Tibial artery (tissue), 4 donors: Measurements from ENCODE around the gene CRACR2A.

ENCODE experiments used
- DNase-seq, 2 donors: peaks; one replicate each; pipeline ENCODE4 v3.0.0-alpha.2; 2019
- H3K27ac ChIP-seq, 2 donors: fragments of 200-600 bp; sonication (generic) in 1 of 2; 1 replicate in 1 of 2; 2 replicates in 1 of 2; pipeline ENCODE4 v1.5.1; 2018 to 2019; ENCODE audit warnings: mild to moderate bottlenecking in 1 of 2
- H3K27me3 ChIP-seq, 2 donors: fragments of 200-600 bp; sonication (generic) in 1 of 2; one replicate each; pipeline versions ENCODE4 v1.5.1 to v1.6.0; 2016 to 2019
- H3K36me3 ChIP-seq, 3 donors: fragments of 200-600 bp; sonication (generic) in 2 of 3; one replicate each; pipeline ENCODE4 v1.5.1; 2016 to 2019; ENCODE audit warnings: mild to moderate bottlenecking in 2 of 3
- H3K4me1 ChIP-seq, 4 donors: fragments of 200-600 bp; sonication (generic) in 2 of 4; 1 replicate in 3 of 4; 2 replicates in 1 of 4; pipeline ENCODE4 v1.5.1; 2016 to 2019
- H3K4me3 ChIP-seq, 2 donors: fragments of 200-600 bp; sonication (generic) in 1 of 2; 1 replicate in 1 of 2; 2 replicates in 1 of 2; pipeline ENCODE4 v1.5.1; 2018 to 2019; ENCODE audit warnings: mild to moderate bottlenecking in 2 of 2
- H3K9me3 ChIP-seq, 3 donors: fragments of 200-600 bp; sonication (generic) in 1 of 3; one replicate each; pipeline ENCODE4 v1.5.1; 2016 to 2019
- CTCF ChIP-seq, 2 experiments: fragments of 200-600 bp in 1 of 2; fragments of 450-650 bp in 1 of 2; IDR thresholded peaks; one replicate each; pipeline ENCODE4 v1.5.1; 2017 to 2019; ENCODE audit warnings: antibody characterized with exemption in 2 of 2, mild to moderate bottlenecking in 1 of 2, moderate library complexity in 1 of 2
- intact Hi-C: fragments of 100-400 bp; cut with DNase I; formaldehyde crosslinking; loops from one replicate; pipeline ENCODE4 v1.15.0; 2023; ENCODE audit warnings: low total_unique reads

Gene CRACR2A

GRCh38 chr12:3597526-3598210 lies 155.2 kb downstream of the CRACR2A start:
- no peaks in the 10 kb centered on the region for H3K9me3 ChIP-seq
- DNase-seq, result no peak
- H3K4me3 ChIP-seq, result no peak overlapping the region
- H3K27ac ChIP-seq, result no peak overlapping the region
- no peaks in the 10 kb centered on the region for H3K4me1 ChIP-seq
- H3K36me3 ChIP-seq, result no peaks in the 10 kb centered on the region
- no peak for TF ChIP-seq CTCF (IDR thresholded peaks at IDR 0.05)
- peaks cover 0 to 18% of the 10 kb centered on the region in 2 donors for H3K27me3 ChIP-seq
- intact Hi-C loops, result no loop called here

GRCh38 chr12:3596703-3597415 lies 156.1 kb downstream of the CRACR2A start:
- intact Hi-C loops, result no loop called here
- no peaks in the 10 kb centered on the region for H3K9me3 ChIP-seq

GRCh38 chr12:3595721-3596120 lies 157.2 kb downstream of the CRACR2A start:
- no peak overlapping the region for H3K4me3 ChIP-seq
- H3K9me3 ChIP-seq, result no peaks in the 10 kb centered on the region
- no peak for TF ChIP-seq CTCF (IDR thresholded peaks at IDR 0.05)
- H3K27ac ChIP-seq, result no peak overlapping the region
- H3K4me1 ChIP-seq, result no peaks in the 10 kb centered on the region
- DNase-seq, result no peak
- intact Hi-C loops, result no loop called here
- H3K36me3 ChIP-seq, result no peaks in the 10 kb centered on the region
- peaks cover 0 to 8% of the 10 kb centered on the region in 2 donors for H3K27me3 ChIP-seq

More at GRCh38 chr12:3596703-3597415, 156.1 kb downstream of the CRACR2A start:
- Histone ChIP-seq H3K4me1 (no peaks in the 10 kb centered on the region), H3K36me3 (no peaks in the 10 kb centered on the region), H3K4me3 (no peak overlapping the region), H3K27me3 (peaks cover 0 to 13% of the 10 kb centered on the region in 2 donors), H3K27ac (no peak overlapping the region)
- no peak for DNase-seq
- no peak for TF ChIP-seq CTCF (IDR thresholded peaks at IDR 0.05)

GRCh38 chr12:3594966-3595365 lies 157.9 kb downstream of the CRACR2A start:
- H3K36me3 ChIP-seq, result no peaks in the 10 kb centered on the region
- no peak for DNase-seq
- TF ChIP-seq CTCF (IDR thresholded peaks at IDR 0.05), result no peak
- no peak overlapping the region for H3K27ac ChIP-seq
- H3K9me3 ChIP-seq, result no peaks in the 10 kb centered on the region
- H3K27me3 ChIP-seq, result peaks cover 0 to 6% of the 10 kb centered on the region in 2 donors
- no peaks in the 10 kb centered on the region for H3K4me1 ChIP-seq
- no peak overlapping the region for H3K4me3 ChIP-seq
- intact Hi-C loops, result no loop called here

GRCh38 chr12:3593906-3594483 lies 158.9 kb downstream of the CRACR2A start:
- no peaks in the 10 kb centered on the region for H3K36me3 ChIP-seq
- no peak for TF ChIP-seq CTCF (IDR thresholded peaks at IDR 0.05)
- intact Hi-C loops, result no loop called here
- H3K9me3 ChIP-seq, result no peaks in the 10 kb centered on the region
- peaks cover 0 to 6% of the 10 kb centered on the region in 2 donors for H3K27me3 ChIP-seq
- no peak overlapping the region for H3K4me3 ChIP-seq
- H3K4me1 ChIP-seq, result no peaks in the 10 kb centered on the region
- no peak overlapping the region for H3K27ac ChIP-seq
- no peak for DNase-seq
